Activated CD4-positive, alpha-beta T cell treated with anti-CD3 and anti-CD28 coated beads, Interleukin-2, Interleukin-4, amounts not matched to agents 100 ng/mL and 50 ng/mL, durations not matched to agents 16 hours and 8 hours (primary cell): ENCODE results near the gene FBXL17.

Source experiments
- DNase-seq: peaks from one replicate; pipeline ENCODE4 v3.0.0-alpha.2; 2020; ENCODE audit warnings: low spot score

FBXL17 gene

DNA sequence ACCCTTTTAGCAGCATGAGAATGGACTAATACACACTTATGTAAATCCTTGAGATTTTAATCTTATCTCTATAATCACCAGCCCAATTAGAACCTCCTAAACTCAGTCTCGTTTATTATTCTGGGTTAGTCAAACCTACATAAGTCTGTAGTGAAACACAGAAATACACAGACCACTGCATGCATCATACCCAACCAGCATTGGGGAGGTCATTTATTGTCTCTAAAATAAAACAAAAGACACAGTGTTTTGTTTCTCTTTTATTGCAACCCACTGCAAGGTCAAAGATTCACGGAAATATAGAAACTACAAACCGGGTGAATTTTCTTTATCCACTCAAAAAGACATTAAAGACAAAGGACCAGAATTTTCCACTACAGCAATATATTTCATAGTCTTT lies 523.1 kb downstream of the FBXL17 start:
- no peak for DNase-seq

DNA sequence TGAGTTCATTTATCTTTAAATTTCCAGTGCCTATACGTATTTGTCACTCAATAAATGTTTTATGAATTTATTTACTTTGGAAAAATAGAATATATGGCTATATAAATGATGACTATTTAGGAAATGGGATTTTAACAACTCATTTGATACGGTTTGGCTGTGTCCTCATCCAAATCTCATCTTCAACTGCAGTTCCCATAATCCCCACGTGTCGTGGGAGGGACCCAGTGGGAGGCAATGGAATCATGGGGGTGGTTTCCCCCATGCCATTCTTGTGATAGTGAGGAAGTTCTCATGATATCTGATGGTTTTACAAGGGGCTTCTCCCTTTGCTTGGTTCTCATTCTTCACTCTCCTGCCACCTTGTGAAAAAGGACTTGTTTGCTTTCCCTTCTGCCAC lies 523.6 kb downstream of the FBXL17 start:
- DNase-seq, result no peak

DNA sequence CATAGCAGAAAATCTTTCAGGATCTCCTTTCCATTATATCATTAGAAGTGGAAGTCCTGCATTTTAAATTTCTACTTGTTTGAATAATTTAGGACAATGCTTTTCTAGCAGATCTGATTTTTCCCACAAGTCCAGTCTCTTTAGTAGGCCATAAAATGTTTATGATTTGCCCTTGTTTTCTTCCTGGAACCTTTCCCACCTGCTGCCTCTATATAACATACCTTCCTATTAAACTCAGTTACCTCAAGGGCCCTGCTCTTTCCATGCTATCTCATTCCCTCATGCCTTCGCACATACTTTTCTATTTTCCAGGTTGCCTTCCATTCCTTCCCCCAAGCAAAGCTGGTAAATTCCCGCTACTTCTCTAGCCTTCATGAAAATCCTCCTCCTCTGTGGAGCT lies 524.1 kb downstream of the FBXL17 start:
- no peak for DNase-seq

DNA sequence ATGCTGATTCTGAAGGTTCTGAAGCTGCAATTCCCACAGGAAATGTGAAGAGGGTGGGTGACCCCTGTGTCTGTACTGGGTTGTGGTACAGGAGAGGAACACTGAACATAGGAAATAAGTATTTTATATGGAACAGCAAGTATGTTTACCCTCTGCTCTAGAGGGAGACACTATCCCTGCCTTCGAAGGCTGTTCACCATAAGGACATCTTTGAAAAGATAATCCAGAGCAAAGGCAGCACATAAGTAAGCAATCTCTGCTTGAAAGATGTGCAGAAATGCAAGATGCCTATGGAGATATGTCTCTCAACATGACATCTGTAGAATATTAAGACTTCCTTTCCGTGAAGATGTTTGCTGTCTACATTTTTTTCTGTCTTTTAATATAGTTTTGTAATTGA lies 526.7 kb downstream of the FBXL17 start:
- no peak for DNase-seq

DNA sequence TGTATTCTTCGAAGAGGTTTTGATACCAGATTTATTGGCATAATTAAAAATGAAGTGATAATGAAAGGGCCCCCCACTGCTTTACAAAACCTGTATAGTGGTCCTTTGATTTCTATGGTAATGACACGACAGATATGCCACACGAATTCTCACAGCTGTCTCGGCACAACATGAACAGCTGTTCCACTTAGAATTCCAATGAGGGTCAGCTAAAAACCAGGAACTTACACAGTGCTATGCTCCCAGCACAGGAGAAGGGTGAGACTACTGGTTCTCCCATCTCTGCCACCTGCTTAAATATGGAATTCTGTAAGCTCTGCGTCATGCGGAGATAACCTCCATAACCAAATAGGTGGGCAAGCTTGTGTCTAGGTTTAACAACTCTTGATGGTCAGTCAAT lies 528.2 kb downstream of the FBXL17 start:
- no peak for DNase-seq

DNA sequence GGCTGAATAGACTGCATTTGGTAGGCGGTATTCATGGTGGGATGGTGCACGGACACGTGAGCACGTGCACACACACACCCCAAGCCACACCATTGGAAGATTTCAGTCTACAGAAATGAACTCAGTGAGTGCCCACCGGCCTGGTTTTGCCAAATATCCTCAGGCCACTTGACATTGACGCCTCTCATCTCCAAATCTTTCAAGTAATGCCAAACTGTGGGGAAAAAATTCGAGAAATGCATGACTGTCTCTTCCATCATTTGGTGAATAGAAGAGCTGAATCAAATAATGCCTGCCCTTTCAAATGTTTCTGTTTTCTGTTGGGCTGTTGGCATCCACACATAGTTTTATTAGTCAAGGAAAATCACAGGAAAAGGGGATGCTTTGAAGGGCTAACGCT lies 528.9 kb downstream of the FBXL17 start:
- no peak for DNase-seq

DNA sequence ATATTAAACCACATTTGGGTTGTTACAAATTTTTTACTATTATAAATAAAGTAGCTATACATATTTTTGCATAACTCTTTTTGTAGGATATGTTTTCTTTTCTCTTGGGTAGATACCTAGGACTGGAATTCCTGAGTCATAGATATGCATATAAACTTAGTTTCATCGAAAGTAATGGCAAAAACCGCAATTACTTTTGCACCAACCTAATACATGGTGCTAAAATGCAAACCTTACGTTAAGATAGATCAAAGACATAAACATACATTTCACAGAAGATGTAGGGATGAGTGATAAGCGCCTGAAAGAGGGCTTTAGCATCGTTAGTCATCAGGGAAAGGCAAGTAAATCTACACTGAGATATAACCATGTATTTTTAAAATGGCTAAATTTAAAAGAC lies 532.8 kb downstream of the FBXL17 start:
- no peak for DNase-seq

DNA sequence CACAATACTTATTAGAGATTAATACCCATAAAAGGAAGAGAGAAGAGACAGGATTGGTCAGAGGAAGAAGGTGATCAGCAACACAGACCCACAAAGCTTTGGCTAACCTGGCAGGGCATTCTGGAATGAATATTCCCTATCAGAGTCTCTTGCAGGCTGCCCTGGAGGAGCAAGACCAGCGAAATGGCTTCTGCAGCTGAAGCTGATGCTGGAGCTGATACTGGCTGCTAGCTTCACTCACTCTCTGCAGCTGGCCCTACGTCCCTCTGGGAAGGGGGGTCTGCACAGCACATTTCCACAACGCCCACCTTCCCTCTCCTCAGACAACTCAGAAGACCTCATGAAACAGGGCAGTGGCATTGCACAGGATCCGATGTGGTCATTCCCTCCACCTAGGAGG lies 541.3 kb downstream of the FBXL17 start:
- DNase-seq, result no peak

DNA sequence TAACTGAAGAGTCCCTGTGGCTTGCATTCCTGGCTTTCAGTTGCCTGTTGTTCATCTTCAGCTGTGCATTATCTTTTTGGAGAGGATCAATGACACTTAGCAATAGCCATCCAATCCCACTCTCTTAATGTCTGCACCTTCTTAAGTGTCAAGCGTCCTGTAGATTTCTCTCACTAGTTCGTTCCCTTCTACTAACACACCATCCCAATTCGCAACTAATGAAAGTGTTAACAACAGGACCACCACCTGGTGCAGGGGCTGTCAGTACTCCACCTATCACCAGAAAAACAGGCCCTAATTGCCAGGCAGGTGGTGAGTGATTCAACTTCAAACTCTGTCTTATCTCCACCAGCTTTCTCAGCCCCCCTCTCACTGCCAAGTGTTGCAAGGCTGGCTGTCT lies 541.7 kb downstream of the FBXL17 start:
- no peak for DNase-seq

DNA sequence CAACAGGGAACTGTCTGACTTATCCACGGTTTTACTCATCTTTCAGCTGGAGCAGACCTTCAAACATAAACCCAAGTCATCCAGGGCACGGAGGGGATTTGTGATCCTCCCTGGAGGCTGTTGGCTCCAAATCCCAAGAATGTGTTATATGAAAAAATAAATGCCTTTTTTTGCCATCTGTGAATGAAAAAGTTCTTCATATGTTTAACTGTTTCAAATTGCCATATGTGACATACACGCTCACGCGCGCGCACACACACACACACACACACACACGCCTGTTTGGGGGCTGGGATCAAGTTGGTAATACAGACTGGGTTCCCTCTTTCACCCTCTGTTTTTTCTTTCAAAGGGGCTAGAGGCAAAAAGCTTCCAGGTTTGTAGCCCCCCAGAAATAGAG lies 546.8 kb downstream of the FBXL17 start:
- DNase-seq, result no peak

DNA sequence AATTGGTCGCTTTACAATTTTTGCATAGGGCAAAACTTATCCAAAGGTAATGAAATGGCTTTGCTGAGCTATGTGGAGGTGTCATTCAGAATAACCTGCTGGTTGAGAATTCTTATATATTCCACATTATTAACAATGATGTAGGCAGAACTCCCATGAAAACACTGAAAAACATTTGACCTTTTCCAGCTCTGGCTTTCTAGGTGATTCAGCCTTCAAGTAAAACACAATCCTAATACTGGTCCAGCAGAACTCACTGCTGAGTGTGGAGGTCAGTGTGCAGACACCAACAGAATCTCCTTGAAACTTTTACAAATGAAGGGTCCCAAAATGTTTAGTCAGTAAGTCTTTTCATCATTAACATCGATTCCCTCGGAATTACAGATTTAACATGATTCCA lies 549.2 kb downstream of the FBXL17 start:
- no peak for DNase-seq

DNA sequence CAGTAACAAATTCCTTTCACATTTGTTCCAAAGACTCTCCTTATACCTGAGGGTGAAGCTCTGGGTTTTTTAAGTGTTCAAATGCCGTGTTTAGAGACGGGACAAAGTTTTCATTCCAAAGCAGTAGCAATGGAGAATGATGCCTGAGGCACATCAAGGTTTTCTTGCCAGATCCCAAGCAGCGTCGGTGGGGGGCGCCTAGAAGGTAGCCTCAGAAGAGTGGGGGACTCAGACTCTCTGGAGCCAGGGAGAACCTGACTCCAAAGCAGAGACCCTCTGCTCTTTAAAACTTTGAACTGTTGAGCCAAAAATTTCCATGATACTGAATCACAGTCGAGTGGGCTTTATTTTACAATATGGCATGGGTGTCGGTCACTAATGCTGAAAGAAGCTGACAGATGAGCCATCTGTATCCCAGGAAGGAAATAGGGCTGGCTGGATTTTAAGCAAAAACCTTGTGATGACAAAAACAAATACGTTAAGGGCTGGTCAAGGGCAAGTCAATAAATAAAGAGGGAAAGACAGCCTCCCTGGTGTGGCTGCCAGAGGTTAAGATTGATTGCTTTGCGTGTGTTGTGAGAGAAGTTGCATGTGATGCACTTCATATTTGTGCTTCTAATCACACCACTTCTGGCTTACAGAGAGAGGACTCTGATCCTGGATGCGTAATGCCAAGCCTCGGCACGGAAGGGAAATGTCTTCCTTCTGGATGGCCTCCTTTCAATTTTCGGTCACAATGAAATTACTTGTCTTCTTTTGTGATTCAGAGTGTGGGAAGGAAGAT lies 550.1 kb downstream of the FBXL17 start:
- DNase-seq, result no peak

DNA sequence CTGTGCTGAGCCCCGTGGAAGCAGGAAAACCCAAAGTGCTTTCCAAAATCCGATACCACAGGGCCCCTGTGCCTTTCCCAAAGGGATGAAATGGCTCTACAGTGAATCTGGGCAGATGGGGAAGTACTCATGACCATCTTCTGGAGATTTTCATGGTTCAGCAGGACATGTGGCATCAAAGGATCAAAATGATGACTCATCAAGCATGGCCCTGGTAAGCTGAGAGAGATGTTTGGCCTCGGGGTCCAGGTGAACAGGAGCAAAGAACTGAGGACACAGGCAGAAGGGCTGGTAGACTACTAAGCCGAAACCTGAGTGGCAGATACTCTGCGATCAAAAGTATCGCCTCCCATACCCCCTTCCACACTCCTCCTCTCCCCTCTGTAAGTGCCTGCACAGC lies 551.1 kb downstream of the FBXL17 start:
- no peak for DNase-seq

DNA sequence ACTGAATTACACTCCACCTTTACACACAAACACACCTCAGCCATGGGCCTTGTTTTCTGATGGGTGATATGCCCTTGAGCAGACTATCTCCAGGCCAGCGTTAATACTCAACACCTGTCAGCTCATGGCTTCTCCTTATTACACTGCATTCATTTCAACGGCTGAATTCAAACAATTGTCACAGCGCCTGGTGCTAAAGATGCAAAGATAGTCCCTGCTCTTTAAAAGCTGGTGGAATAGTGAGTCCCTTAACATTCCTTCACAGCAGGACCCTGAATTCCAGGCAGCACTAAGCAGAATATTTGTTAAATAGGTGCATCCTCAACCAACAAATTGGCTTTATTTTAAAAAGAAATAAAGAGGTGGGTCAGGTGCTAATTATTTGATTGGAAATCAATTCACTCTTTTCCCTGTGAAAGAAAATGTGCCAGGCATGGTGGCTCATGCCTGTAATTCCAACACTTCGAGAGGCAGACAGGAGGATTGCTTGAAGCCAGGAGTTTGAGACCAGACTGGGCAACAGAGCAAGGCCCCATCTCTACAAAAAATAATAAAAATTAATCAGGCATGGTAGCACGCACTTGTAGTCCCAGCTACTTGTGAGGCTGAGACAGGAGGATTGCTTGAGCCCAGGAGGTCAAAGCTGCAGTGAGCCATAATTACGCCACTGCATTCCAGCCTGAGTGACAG lies 555.4 kb downstream of the FBXL17 start:
- DNase-seq, result no peak

DNA sequence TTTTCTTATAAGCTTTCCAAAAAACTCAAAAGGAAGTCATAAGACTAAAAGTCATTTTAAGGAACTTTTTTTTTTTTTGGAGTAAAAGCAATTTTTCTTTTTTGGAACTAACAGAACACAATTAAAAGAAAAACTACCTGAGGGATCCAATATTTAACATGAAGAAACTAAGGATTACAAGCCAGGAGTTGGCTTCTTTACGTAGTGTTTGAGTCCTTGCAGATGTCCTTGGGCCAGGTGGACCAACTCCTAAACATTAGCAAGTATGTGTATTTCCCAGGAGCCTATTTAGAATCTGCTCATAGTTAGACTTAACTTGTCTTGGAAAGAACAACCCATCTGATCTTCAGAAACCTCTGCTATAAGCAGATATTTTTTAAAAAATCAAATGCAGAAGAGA lies 557.1 kb downstream of the FBXL17 start:
- no peak for DNase-seq

DNA sequence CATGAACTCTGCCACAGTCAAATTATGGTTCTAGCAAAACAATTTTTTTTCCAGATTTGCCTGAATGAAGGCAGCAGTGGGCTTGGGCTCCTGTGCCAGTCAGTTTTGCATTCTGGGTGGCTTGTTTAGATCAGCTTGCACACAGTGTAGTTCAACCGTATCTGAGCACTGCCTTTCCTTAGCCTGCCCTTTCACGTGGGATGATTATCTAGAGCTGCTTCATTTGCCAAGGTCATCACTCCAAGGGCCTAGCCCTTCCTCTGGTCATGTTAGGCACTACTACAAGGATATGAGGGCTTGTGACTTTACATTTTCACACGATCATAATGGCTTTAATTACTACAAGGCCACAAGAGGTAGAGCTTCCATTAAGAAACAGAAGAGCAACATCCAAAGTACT lies 560.6 kb downstream of the FBXL17 start:
- DNase-seq, result no peak

DNA sequence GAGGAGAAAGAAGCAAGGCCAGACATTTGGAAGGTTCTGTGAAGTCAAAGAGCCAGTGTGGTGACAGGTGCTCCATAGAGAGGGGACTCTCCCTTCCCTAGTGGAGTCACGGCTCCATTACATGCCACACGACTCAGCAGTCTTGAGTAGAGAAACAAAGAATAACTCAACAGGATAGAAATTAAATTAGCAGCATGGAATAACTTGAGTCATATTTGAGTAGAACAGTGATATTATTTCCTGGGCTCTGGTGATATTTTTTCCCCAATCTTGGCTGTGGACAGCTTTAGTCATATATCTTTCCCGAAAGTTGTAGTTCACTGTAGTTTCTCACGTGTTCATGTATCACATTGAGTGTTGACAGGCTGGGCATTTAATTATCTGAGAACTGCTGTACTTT lies 561.5 kb downstream of the FBXL17 start:
- no peak for DNase-seq

DNA sequence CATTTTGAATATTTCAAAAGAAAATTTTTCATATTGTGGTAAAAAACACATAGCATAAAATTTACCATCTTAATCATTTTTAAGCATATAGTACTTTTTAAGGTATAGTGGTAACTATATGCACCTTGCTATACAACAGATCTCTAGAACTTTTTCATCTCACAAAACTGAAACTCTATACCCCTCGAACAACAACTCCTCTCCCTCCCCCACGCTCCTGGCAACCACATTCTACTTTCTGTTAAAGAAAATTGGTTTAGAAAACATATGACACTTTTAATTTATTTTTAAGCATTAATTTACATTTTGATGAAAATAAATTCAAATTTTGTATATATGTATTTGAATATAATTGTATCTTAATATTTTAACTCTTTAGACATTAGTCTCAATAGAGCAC lies 563.9 kb downstream of the FBXL17 start:
- no peak for DNase-seq

DNA sequence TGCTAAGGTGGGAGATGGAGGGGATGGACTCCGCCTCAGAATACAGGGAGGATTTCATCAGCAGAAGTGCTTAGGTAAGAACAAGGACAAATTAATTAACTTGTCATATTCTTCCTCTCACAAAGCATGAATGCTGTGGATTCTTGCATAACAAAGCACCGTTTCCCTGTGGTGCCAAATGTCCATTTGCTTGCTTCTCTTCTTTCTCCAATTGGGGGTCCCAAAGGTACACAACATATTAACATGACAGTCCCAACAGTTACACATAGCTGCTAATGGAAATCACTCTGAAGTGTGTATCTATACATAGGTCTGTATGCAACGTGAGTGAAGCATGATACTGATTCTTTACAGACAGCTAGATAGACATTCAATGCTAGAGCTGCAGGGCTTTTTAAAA lies 564.5 kb downstream of the FBXL17 start:
- no peak for DNase-seq

DNA sequence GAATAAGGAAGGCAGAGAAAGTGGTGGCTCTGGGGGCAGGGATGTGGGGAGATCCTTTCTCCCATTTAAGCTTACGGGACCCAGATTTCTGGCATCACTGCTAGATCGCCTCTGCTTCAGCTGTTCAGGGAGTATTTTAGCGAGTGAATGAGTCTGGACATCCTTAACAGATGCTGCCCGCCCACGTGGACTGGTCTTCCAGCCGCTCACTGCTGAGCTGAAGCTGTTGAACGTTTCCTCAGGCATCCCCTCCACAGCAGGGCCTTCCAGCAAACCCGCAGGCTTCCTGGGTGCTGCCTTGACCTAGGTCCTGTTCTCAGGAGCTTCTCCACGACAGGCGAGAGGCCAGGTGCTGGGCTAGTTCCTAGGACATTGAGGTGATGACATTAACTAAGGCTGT lies 566.8 kb downstream of the FBXL17 start:
- DNase-seq, result no peak

DNA sequence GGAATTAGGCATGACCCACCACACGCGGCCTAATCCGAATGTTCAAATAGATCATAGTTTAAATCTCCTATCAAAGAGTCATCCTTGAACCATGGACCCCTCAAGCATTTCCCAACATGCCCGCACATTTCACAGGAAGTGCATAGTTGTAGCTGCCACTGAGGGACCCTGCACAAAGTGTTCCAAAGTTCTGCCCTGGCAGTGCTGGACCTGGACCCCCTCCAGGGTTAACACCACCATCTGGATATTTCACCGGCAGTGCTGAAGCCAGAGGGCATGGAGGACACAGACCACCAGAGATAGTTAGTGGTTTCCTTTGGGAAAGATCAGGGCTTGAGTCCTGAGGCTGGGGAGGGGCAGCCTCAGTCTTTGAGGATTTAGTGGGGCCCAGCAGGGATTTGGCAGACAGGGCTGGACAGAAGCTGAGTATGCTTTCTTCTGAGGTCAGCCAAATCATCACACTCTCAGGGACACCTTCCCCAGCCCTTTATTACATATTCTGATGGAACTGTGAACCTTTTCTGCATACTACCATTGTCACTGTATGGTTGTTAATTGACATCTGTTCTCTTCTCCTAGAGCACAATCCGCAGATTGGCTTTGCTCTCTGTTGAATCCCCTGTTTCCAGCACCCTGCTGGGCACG lies 567.6 kb downstream of the FBXL17 start:
- DNase-seq, result no peak

DNA sequence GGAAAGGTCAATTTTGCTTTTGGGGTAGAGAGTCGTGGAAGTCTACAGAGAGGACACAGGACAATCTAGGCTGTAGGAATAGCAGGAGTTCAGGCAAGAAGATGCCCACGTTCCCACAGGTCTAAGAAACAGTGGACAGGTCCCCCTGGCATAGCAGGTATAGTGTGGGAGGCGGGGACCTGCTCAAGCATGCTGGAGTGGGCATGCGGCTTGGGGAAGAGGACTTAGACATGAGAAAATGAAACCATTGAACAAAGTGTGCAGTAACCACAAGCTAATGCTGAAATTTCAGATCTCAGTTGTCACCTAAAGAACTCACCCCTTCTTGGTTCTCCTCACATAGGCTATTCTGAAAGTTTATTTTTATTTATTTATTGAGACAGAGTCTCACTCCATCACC lies 568.3 kb downstream of the FBXL17 start:
- DNase-seq, result no peak

DNA sequence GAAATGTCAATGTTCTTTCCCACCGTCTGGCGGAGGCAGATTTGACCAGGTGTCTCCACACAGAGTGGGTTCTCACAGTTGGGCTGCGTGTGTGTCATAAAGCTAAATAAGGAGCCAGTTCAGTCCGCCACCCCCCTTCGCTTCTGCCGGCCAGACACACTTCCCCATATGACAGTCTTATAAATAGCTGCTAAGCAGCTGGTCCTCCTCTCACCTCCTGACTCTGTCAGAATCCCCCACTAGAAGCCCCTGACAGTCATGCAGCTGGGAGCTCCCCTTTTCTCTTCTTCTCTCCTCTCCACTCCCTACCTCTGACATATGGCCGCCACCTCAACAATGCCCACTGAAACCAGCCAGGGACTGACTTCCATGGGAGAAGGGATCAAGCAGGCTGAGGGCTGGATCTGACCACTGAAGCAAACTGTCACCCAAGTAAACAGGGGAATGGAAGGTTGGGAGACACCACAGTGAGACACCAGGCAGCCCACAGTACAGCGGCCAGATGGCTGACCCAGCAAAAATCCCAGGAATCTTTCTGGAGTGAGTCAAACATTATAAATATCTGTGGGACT lies 569.2 kb downstream of the FBXL17 start:
- DNase-seq, result no peak
